HEK293 (cell line): ENCODE results near the gene IGSF3.

Experiments
- CTCF ChIA-PET: fragments of 350-600 bp; formaldehyde crosslinking; extraction: SDS; loops from one replicate; lab custom pipeline; 2021; ENCODE audit warnings: antibody characterized with exemption; lab: Yijun Ruan, JAX
- POLR2A ChIA-PET: fragments of 300-600 bp; formaldehyde crosslinking; extraction: SDS; loops from one replicate; lab custom pipeline; 2020; ENCODE audit warnings: antibody characterized with exemption, inconsistent platforms; lab: Yijun Ruan, JAX
- H3K27ac ChIP-seq: fragments of 200-500 bp; sonication (Bioruptor generic); 2 replicates; pipeline ENCODE4 v1.5.1; 2014; ENCODE audit warnings: low read depth, low read length, control low read depth, inconsistent platforms; ENCODE audit errors: extremely low read depth
- H3K36me3 ChIP-seq, 2 experiments: fragments of 200-500 bp in 1 of 2; sonication (Bioruptor generic) in 1 of 2; 1 replicate in 1 of 2; 2 replicates in 1 of 2; pipeline ENCODE4 v1.5.1; 2014 to 2017; ENCODE audit warnings: inconsistent platforms in 2 of 2, low read length in 2 of 2; ENCODE audit not compliant: control insufficient read depth in 2 of 2, insufficient read depth in 1 of 2
- H3K4me1 ChIP-seq: fragments of 200-500 bp; sonication (Bioruptor generic); 2 replicates; pipeline ENCODE4 v1.5.1; 2014; ENCODE audit warnings: mild to moderate bottlenecking, low read length, inconsistent platforms; ENCODE audit not compliant: control insufficient read depth, insufficient read depth
- H3K4me3 ChIP-seq: 2 replicates; pipeline ENCODE4 v1.5.1; 2011; ENCODE audit warnings: low read depth, mild to moderate bottlenecking, control low read depth, low read length, moderate library complexity
- H3K9me3 ChIP-seq: fragments of 200-500 bp; sonication (Bioruptor generic); 2 replicates; pipeline ENCODE4 v1.5.1; 2014; ENCODE audit warnings: low read depth, low read length, inconsistent platforms; ENCODE audit not compliant: control insufficient read depth, insufficient read depth
- AEBP2 ChIP-seq: fragments of 450-650 bp; formaldehyde crosslinking; IDR thresholded peaks from 2 replicates; pipeline ENCODE4 v1.5.1; 2016; ENCODE audit warnings: missing biosample characterization, missing genetic modification characterization, borderline replicate concordance
- GLI2 ChIP-seq: fragments of 450-650 bp; formaldehyde crosslinking; IDR thresholded peaks from 2 replicates; pipeline ENCODE4; 2017; ENCODE audit warnings: missing biosample characterization, missing genetic modification characterization, low read depth, borderline replicate concordance
- GLIS2 ChIP-seq: fragments of 450-650 bp; formaldehyde crosslinking; IDR thresholded peaks from 2 replicates; pipeline ENCODE4 v1.5.1; 2016; ENCODE audit warnings: missing biosample characterization, missing genetic modification characterization
- HIC1 ChIP-seq: fragments of 450-650 bp; formaldehyde crosslinking; IDR thresholded peaks from 2 replicates; pipeline ENCODE4 v1.5.1; 2016; ENCODE audit warnings: missing biosample characterization, missing genetic modification characterization
- KLF8 ChIP-seq: fragments of 450-650 bp; formaldehyde crosslinking; IDR thresholded peaks from 2 replicates; pipeline ENCODE4 v1.5.1; 2016; ENCODE audit warnings: missing biosample characterization, missing genetic modification characterization
- PRDM1 ChIP-seq: fragments of 450-650 bp; formaldehyde crosslinking; IDR thresholded peaks from 2 replicates; pipeline ENCODE4; 2016; ENCODE audit warnings: missing biosample characterization, missing genetic modification characterization
- SP3 ChIP-seq: fragments of 450-650 bp; formaldehyde crosslinking; IDR thresholded peaks from 2 replicates; pipeline ENCODE4 v1.5.1; 2016; ENCODE audit warnings: missing biosample characterization, missing genetic modification characterization
- TCF7L2 ChIP-seq: IDR thresholded peaks from 2 replicates; pipeline ENCODE4 v1.6.1; 2011; ENCODE audit warnings: low read depth, mild to moderate bottlenecking, inconsistent platforms, low read length, moderate library complexity, borderline replicate concordance
- ZBTB10 ChIP-seq: fragments of 450-650 bp; formaldehyde crosslinking; IDR thresholded peaks from 2 replicates; pipeline ENCODE4 v1.5.1; 2016; ENCODE audit warnings: missing biosample characterization, missing genetic modification characterization
- ZBTB17 ChIP-seq: fragments of 450-650 bp; formaldehyde crosslinking; IDR thresholded peaks from 2 replicates; pipeline ENCODE4 v1.5.1; 2016; ENCODE audit warnings: missing biosample characterization, missing genetic modification characterization
- ZEB2 ChIP-seq: fragments of 450-650 bp; formaldehyde crosslinking; IDR thresholded peaks from 2 replicates; pipeline ENCODE4 v1.5.1; 2016; ENCODE audit warnings: missing biosample characterization, missing genetic modification characterization
- ZIC2 ChIP-seq: fragments of 450-650 bp; formaldehyde crosslinking; IDR thresholded peaks from 2 replicates; pipeline ENCODE4 v1.5.1; 2016; ENCODE audit warnings: missing biosample characterization, missing genetic modification characterization
- ZNF184 ChIP-seq: fragments of 450-650 bp; IDR thresholded peaks from 2 replicates; pipeline ENCODE4 v1.5.1; 2018; ENCODE audit warnings: missing biosample characterization, mild to moderate bottlenecking, missing genetic modification characterization
- ZNF2 ChIP-seq: fragments of 450-650 bp; formaldehyde crosslinking; IDR thresholded peaks from 2 replicates; pipeline ENCODE4 v1.5.1; 2016; ENCODE audit warnings: missing biosample characterization, missing genetic modification characterization
- ZNF24 ChIP-seq: fragments of 450-650 bp; formaldehyde crosslinking; IDR thresholded peaks from 2 replicates; pipeline ENCODE4 v1.5.1; 2016; ENCODE audit warnings: missing biosample characterization, missing genetic modification characterization
- ZNF362 ChIP-seq: fragments of 450-650 bp; formaldehyde crosslinking; IDR thresholded peaks from 2 replicates; pipeline ENCODE4 v1.5.1; 2016; ENCODE audit warnings: missing biosample characterization, missing genetic modification characterization
- ZNF37A ChIP-seq: fragments of 450-650 bp; IDR thresholded peaks from 2 replicates; pipeline ENCODE4 v1.5.1; 2018; ENCODE audit warnings: missing biosample characterization, missing genetic modification characterization
- ZNF426 ChIP-seq: fragments of 450-650 bp; formaldehyde crosslinking; IDR thresholded peaks from 2 replicates; pipeline ENCODE4 v1.5.1; 2017; ENCODE audit warnings: missing biosample characterization, missing genetic modification characterization, mild to moderate bottlenecking, inconsistent platforms, moderate library complexity
- ZNF518A ChIP-seq: fragments of 450-650 bp; formaldehyde crosslinking; conservative IDR thresholded peaks from 2 replicates; pipeline ENCODE4 v1.5.1; 2016; ENCODE audit warnings: low read depth, missing biosample characterization, missing genetic modification characterization
- ZNF530 ChIP-seq: fragments of 450-650 bp; formaldehyde crosslinking; IDR thresholded peaks from 2 replicates; pipeline ENCODE4 v1.5.1; 2016; ENCODE audit warnings: low read depth, missing biosample characterization, missing genetic modification characterization
- ZNF664 ChIP-seq: fragments of 450-650 bp; formaldehyde crosslinking; IDR thresholded peaks from 2 replicates; pipeline ENCODE4 v1.5.1; 2016; ENCODE audit warnings: missing biosample characterization, missing genetic modification characterization

The IGSF3 gene

GRCh38 chr1:116567790-116568661 is 99.5 kb downstream of the IGSF3 start (continued):
- TF ChIP-seq HIC1 (no peak), GLI2 (tag by site-specific recombination) (no peak), ZNF518A (tag by site-specific recombination) (no peak), ZNF24 (tag by site-specific recombination) (no peak), GLIS2 (tag by site-specific recombination) (no peak), ZNF426 (tag by site-specific recombination) (no peak), ZNF2 (no peak)

GRCh38 chr1:116565222-116565621 is 102.3 kb downstream of the IGSF3 start:
- no peak overlapping the region for H3K27ac ChIP-seq
- no peak for TF ChIP-seq AEBP2
- TF ChIP-seq ZBTB10 (tag by site-specific recombination): no peak
- no peak for TF ChIP-seq ZNF2
- TF ChIP-seq ZEB2 (tag by site-specific recombination): no peak
- TF ChIP-seq ZNF664 (tag by site-specific recombination): no peak
- TF ChIP-seq TCF7L2: no peak
- no peak for TF ChIP-seq KLF8 (tag by site-specific recombination)
- no peak for TF ChIP-seq ZNF362
- no peak for TF ChIP-seq ZNF37A
- TF ChIP-seq PRDM1: no peak
- no peak for TF ChIP-seq ZBTB17 (tag by site-specific recombination)
- no peak for TF ChIP-seq ZIC2 (tag by site-specific recombination)
- TF ChIP-seq ZNF530 (tag by site-specific recombination): no peak
- TF ChIP-seq ZNF184 (tag by site-specific recombination): no peak
- no peak for TF ChIP-seq SP3 (tag by site-specific recombination)
- TF ChIP-seq, all 188 proteins: peak for 0
- ChIA-PET CTCF (no interaction called here), POLR2A (no interaction called here)
- Histone ChIP-seq H3K4me1 (no peaks in the 10 kb centered on the region), H3K4me3 (no peak overlapping the region), H3K36me3 (no peaks in the 10 kb centered on the region), H3K9me3 (no peaks in the 10 kb centered on the region)
